Measurements from ENCODE around the gene PREB. TPM values are rescaled to one million over a fixed set of nuclear protein-coding genes. Genes with fewer than 3 reads are reported as not detected.
A peak's percentile ranks its signal among the peaks of the same experiment; 100 is the strongest.

Gene PREB
- total and polyA plus RNA-seq, 2 of the 13 experiments (the other 11 are each of a cell fraction or from before 2014, with no cell fraction given): 112 to 192 TPM

GRCh38 chr2:27123302-27124150 lies 10.9 kb downstream of the PREB start, which contains the start of gene ABHD1 (continued):
- no peak for TF ChIP-seq TRIM22 (IDR thresholded peaks at IDR 0.05)
- no peak for TF ChIP-seq ZC3H4 (CRISPR knock-in tag; IDR thresholded peaks at IDR 0.05; ENCODE audit: borderline replicate concordance)
- TF ChIP-seq ZNF484 (CRISPR knock-in tag; IDR thresholded peaks at IDR 0.05; ENCODE audit: borderline replicate concordance, low read depth): no peak
- peak; percentile 23; the same call in 1 of the 2 replicates for TF ChIP-seq PATZ1 (CRISPR knock-in tag; IDR thresholded peaks at IDR 0.05)
- peak; percentile 76; the same call in 1 of the 2 replicates for TF ChIP-seq ERF (CRISPR knock-in tag; IDR thresholded peaks at IDR 0.05)
- no peak; the same call in 1 of the 2 replicates for TF ChIP-seq ZNF878 (CRISPR knock-in tag; IDR thresholded peaks at IDR 0.05)
- TF ChIP-seq GTF3A (CRISPR knock-in tag; conservative IDR thresholded peaks at IDR 0.05): peak; percentile 19; the same call in 1 of the 2 replicates
- TF ChIP-seq NFKBIZ (CRISPR knock-in tag; IDR thresholded peaks at IDR 0.05): no peak
- no peak for TF ChIP-seq ZNF329 (CRISPR knock-in tag; IDR thresholded peaks at IDR 0.05; ENCODE audit: low read depth)
- TF ChIP-seq PHF21A (CRISPR knock-in tag; IDR thresholded peaks at IDR 0.05): no peak
- no peak for TF ChIP-seq KAT2B (IDR thresholded peaks at IDR 0.05; ENCODE audit: borderline replicate concordance, low read depth, low read length)
- TF ChIP-seq PAXIP1 (CRISPR knock-in tag; conservative IDR thresholded peaks at IDR 0.05): no peak; the same call in 1 of the 2 replicates
- TF ChIP-seq ZNF337 (CRISPR knock-in tag; IDR thresholded peaks at IDR 0.05; ENCODE audit: borderline replicate concordance, low read depth): no peak
- TF ChIP-seq GABPB1 (CRISPR knock-in tag; IDR thresholded peaks at IDR 0.05): peak; percentile 79
- no peak; the same call in 1 of the 2 replicates for TF ChIP-seq ZNF235 (CRISPR knock-in tag; IDR thresholded peaks at IDR 0.05; ENCODE audit: borderline replicate concordance)
- no peak for TF ChIP-seq NFIB (CRISPR knock-in tag; IDR thresholded peaks at IDR 0.05; ENCODE audit: borderline replicate concordance)
- TF ChIP-seq ZFY (CRISPR knock-in tag; IDR thresholded peaks at IDR 0.05): peak; percentile 76
- no peak for TF ChIP-seq BCLAF1 (IDR thresholded peaks at IDR 0.05)
- TF ChIP-seq CHD4 (IDR thresholded peaks at IDR 0.05; ENCODE audit: borderline replicate concordance, low read length): no peak
- TF ChIP-seq ZNF879 (CRISPR knock-in tag; IDR thresholded peaks at IDR 0.05): no peak

Measured in HepG2 (cell line).